Activated B cell treated with CpG ODN at 0.5 μM for 24 hours (primary cell): Measurements from ENCODE around the gene TC2N. TPM values are rescaled to one million over a fixed set of nuclear protein-coding genes. Genes with fewer than 3 reads are reported as not detected.

Experiments
- ATAC-seq: fragments of 200-7000 bp; cut with Tn5 transposase; one replicate; pipeline ENCODE4 v1.10.0; 2021; ENCODE audit warnings: low read depth, mild to moderate bottlenecking, moderate library complexity
- CTCF ChIA-PET: fragments of 350-600 bp; sonication (Branson Sonifier 250); formaldehyde crosslinking; loops from one replicate; lab custom pipeline; 2021; ENCODE audit warnings: antibody characterized with exemption; lab: Charles Lee
- POLR2A ChIA-PET: fragments of 350-600 bp; sonication (Branson Sonifier 250); formaldehyde crosslinking; loops from one replicate; lab custom pipeline; 2021; ENCODE audit warnings: antibody characterized with exemption; lab: Charles Lee
- DNase-seq: peaks from one replicate; pipeline ENCODE4 v3.0.0; 2022
- H3K27ac Mint-ChIP-seq: one replicate; pipeline ENCODE4 v1.8.0; 2020; ENCODE audit warnings: mixed read lengths
- H3K27me3 Mint-ChIP-seq: one replicate; pipeline ENCODE4 v1.8.0; 2021; ENCODE audit warnings: mixed read lengths
- H3K36me3 Mint-ChIP-seq: one replicate; pipeline ENCODE4 v1.8.0; 2021; ENCODE audit warnings: low read depth, mixed read lengths
- H3K4me1 Mint-ChIP-seq: one replicate; pipeline ENCODE4 v1.8.0; 2021; ENCODE audit warnings: mixed read lengths
- H3K4me3 Mint-ChIP-seq: one replicate; pipeline ENCODE4 v1.8.0; 2020; ENCODE audit warnings: mild to moderate bottlenecking, mixed read lengths
- H3K9me3 Mint-ChIP-seq: one replicate; pipeline ENCODE4 v1.8.0; 2020; ENCODE audit warnings: mixed read lengths
- CTCF ChIP-seq: fragments of 200-600 bp; IDR thresholded peaks from one replicate; pipeline ENCODE4 v1.8.0; 2022; ENCODE audit warnings: antibody characterized with exemption, mild to moderate bottlenecking
- intact Hi-C: fragments of 100-400 bp; cut with micrococcal nuclease; formaldehyde crosslinking; loops from one replicate; pipeline ENCODE4 v1.15.1; 2024
- total RNA-seq: library from RNA; stranded (reverse); gene quantifications from 2 replicates; pipeline ENCODE4 v1.2.3, GENCODE V29; 2022

Gene TC2N
- total RNA-seq, 1 donor from 2014 or later: 12.1 TPM

GRCh38 chr14:91875525-91876286 lies 8.4 kb upstream of the TC2N start:
- ChIA-PET CTCF (interaction anchor here (1.9 kb wide), 1 partner anchor 15 kb away, joined by 5 read pairs; no protein-coding TSS in a partner anchor), POLR2A (no interaction called here)
- Mint-ChIP-seq H3K27me3 (no peaks in the 10 kb centered on the region), H3K36me3 (no peaks in the 10 kb centered on the region), H3K9me3 (no peaks in the 10 kb centered on the region), H3K4me1 (peaks cover 38% of the 10 kb centered on the region), H3K27ac (no peak overlapping the region), H3K4me3 (no peak overlapping the region)
- DNase-seq: no peak
- TF ChIP-seq CTCF: no peak
- intact Hi-C loops: no loop called here
- ATAC-seq: no peak

- H3K4me1 Mint-ChIP-seq: peaks cover 50% of the 10 kb centered on the region
- peak; percentile 18 for DNase-seq
- POLR2A ChIA-PET: interaction anchor here (0.5 to 1.5 kb wide), 3 partner anchors 24 to 379 kb away, joined by 3 to 4 read pairs (median 3); partner anchors contain the start of gene PPP4R3A
- peak overlapping the region; percentile 59 for H3K4me3 Mint-ChIP-seq
- peak overlapping the region; percentile 38 for H3K27ac Mint-ChIP-seq
- H3K27me3 Mint-ChIP-seq: no peaks in the 10 kb centered on the region
- no peak for TF ChIP-seq CTCF
- CTCF ChIA-PET: no interaction called here
- H3K36me3 Mint-ChIP-seq: no peaks in the 10 kb centered on the region
- intact Hi-C loops: loop anchor here (2.0 to 5.0 kb wide), 2 partner anchors 31 to 56 kb away; no protein-coding TSS in a partner anchor
- no peaks in the 10 kb centered on the region for H3K9me3 Mint-ChIP-seq
- ATAC-seq: peak; percentile 69
Observed at GRCh38 chr14:91873471-91874415, 6.4 kb upstream of the TC2N start.

GRCh38 chr14:91872517-91873470 lies 5.5 kb upstream of the TC2N start:
- CTCF ChIA-PET: no interaction called here

More at GRCh38 chr14:91872517-91873470, 5.5 kb upstream of the TC2N start:
- POLR2A ChIA-PET: interaction anchor here (0.6 to 1.5 kb wide), 2 partner anchors 363 to 510 kb away, joined by 5 to 7 read pairs; partner anchors contain the start of gene PPP4R3A
- intact Hi-C loops: loop anchor here (1.0 to 5.0 kb wide), 3 partner anchors 30 to 55 kb away; no protein-coding TSS in a partner anchor
- Mint-ChIP-seq H3K27me3 (no peaks in the 10 kb centered on the region), H3K36me3 (no peaks in the 10 kb centered on the region), H3K9me3 (no peaks in the 10 kb centered on the region), H3K27ac (peak overlapping the region; percentile 68), H3K4me3 (peak overlapping the region; percentile 59), H3K4me1 (peaks cover 50% of the 10 kb centered on the region)
- DNase-seq (no peak), ATAC-seq (peak; percentile 14)
- no peak for TF ChIP-seq CTCF
